ENCODE data around the gene TMPRSS12.
"Not testable (repeated sequence)": the region's sequence is repeated elsewhere in the genome, so short reads cannot be mapped to it uniquely, and the experiment has no call there.

TMPRSS12 gene, protein sequence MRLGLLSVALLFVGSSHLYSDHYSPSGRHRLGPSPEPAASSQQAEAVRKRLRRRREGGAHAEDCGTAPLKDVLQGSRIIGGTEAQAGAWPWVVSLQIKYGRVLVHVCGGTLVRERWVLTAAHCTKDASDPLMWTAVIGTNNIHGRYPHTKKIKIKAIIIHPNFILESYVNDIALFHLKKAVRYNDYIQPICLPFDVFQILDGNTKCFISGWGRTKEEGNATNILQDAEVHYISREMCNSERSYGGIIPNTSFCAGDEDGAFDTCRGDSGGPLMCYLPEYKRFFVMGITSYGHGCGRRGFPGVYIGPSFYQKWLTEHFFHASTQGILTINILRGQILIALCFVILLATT

DNA sequence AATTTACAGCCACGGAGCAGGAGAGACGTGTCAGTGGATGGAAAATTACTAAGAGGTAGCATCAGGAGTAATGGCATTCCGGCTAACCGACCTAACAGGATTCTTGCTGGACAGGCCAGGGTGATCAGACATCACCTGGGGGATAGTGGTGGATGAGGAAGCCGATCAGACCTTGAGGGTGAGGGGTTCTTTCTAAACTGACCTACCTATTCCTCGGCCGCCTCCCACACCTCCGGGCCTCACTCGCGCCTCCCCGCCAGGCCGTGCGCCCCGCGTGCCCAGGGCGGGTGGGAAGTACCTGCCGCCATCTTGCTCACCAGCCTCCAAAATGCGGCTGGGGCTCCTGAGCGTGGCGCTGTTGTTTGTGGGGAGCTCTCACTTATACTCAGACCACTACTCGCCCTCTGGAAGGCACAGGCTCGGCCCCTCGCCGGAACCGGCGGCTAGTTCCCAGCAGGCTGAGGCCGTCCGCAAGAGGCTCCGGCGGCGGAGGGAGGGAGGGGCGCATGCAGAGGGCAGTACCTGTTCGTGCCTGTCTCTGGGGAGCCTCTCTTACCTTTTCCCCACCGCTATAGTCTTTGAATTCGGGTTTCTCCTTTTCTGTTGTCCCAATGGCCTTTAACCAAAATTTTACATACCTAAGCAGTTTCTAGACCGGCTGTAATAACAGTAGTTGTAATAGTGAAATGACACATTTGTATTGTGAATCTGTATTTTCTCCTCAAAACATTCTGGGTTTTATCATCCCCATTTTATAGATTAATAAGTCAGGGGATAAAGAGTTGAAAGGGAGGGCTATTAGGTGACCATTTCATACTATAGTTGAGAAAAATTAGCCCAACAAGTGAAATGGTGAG lies at the start of gene TMPRSS12:
Gene TMPRSS12 (plus strand): TSS at position 290 of the 857 bp plus-strand sequence. CDS start 39 bp downstream, at position 329.
- DNase-seq (ENCODE audit: low read depth in 2 of 3, low spot score in 1 of 3) = no peak

DNA sequence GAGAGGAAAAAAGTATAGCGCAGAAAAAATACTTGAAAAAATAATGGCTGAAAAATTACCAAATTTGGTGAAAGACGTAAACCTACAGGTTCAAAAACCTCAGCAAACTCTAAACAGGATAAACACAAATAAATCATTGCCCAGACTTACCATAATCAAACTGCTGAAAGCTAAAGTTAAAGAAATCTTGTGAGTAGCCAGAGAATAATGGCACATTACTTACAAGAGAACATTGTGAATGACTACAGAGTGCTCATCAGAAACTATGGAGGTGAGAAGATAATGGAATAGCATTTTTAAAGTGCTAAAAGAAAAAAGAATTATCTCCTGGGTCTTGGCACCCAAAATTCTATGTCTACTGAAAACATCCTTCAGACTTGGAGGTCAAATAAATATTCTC lies 42.8 kb upstream of the TMPRSS12 start:
- DNase-seq (ENCODE audit: low read depth in 2 of 3, low spot score in 1 of 3) = no peak

DNA sequence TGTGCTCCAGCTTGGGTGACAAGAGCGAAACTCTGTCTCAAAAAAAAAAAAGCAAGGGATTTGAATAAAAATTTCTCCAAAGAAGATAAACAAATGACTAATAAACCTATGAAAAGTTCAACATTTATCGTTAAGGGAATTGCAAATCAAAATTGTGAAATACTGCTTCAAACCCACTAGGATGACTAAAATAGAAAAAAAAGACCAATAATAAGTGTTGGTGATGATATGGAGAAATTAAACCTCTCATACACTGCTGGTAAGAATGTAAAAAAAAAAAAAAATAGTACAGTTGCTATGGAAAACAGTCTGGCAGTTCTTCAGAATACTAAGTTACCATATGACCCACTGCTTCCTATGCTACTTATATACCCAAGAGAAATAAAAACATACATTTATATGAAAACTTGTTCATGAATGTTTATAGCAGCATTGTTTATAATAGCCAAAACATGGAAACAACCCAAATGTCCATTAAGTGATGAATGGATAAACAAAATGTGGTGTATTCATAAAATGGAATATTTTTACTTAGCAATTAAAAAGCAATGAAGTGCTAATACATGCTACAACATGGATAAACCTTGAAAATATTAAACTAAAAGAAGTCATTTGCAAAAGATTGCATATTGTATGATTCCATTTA lies 39.4 kb upstream of the TMPRSS12 start:
- DNase-seq (ENCODE audit: low read depth in 2 of 3, low spot score in 1 of 3) = no peak

DNA sequence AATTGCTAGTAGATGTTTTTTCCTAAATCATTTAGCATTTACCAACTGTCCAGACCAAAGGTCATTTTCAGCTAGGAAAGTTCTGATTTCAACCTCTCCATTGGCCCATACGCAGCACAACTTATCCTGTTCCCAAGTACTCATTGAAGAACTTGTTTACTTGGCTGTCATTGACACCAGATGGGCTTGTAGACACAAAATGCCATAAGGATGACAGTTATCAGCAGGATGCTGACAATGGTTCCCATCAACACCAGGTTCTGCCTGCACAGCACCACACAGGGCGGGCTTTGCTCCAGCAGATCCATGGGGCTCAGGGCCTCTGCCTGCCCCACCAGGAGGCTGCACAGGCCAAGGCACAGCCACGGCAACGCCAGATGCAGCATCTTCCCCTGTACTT lies 36.5 kb upstream of the TMPRSS12 start:
- no peak for DNase-seq (ENCODE audit: low read depth in 2 of 3, low spot score in 1 of 3)

DNA sequence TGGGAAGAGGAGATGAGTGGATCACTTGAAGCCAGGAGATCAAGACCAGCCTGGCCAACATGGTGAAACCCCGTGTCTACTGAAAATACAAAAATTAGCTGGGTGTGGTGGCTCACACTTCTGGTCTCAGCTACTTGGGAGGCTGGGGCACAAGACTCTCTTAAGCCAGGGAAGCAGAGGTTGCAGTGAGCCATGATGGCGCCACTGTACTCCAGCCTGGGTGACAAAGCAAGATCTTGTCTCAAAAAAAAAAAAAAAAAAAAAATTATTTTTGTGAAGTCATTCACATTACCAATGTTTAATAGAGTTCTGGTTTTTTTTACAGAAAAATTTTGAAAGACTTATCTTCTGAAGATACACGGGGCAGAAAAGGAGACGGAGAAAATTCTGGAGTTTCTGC lies 33.6 kb upstream of the TMPRSS12 start:
- not testable (repeated sequence) for DNase-seq (ENCODE audit: low read depth in 2 of 3, low spot score in 1 of 3)

DNA sequence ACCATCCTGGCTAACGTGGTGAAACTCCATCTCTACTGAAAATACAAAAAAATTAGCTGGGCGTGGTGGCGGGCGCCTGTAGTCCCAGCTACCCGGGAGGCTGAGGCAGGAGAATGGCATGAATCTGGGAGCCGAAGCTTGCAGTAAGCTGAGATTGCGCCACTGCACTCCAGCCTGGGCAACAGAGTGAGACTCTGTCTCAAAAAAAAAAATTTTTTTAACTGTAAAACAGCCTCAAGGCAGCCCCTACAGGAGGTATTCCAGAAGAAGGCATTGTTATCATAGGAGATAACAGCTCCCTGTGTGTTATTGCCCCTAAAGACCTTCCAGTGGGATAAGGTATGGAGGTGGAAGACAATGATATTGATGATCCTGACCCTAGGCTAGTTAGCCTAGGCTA lies 27.8 kb upstream of the TMPRSS12 start:
- DNase-seq (ENCODE audit: low read depth in 2 of 3, low spot score in 1 of 3) = not testable (repeated sequence)

DNA sequence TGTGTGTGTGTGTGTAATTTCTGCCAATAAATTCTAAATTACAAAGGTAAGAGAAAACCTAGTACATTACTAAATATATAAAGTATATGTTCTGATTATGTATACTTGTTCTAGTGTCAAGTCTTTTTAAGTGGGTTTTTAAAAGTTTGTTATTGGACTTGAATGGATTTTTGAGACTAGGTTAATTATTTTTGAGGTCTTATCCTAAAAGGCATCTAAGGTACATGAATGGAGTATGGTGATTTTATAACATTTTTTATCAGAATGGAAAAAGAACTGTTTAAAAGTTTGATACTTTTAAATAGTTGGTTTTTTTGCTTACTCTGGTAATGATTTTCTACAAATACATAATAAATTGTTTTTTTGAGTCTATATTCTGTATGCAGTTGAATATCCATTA lies 22.5 kb upstream of the TMPRSS12 start:
- DNase-seq (ENCODE audit: low read depth in 2 of 3, low spot score in 1 of 3) = no peak

DNA sequence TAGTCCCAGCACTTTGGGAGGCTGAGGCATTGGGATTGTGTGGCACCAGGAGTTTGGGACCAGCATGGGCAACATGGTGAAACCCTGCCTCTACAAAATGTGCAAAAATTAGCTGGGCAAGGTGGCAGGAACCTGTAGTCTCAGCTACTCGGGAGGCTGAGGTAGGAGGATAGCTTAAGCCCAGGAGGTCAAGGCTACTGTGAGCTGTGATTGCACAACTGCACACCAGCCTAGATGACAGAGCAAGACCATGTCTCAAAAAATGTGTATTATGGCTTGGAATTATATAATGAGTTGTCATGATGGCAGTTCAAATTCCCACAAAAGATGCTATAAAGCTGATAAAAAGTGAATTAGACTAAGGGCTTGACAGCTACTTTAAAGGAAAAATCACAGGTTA lies 20.6 kb upstream of the TMPRSS12 start:
- DNase-seq (ENCODE audit: low read depth in 2 of 3, low spot score in 1 of 3) = no peak

DNA sequence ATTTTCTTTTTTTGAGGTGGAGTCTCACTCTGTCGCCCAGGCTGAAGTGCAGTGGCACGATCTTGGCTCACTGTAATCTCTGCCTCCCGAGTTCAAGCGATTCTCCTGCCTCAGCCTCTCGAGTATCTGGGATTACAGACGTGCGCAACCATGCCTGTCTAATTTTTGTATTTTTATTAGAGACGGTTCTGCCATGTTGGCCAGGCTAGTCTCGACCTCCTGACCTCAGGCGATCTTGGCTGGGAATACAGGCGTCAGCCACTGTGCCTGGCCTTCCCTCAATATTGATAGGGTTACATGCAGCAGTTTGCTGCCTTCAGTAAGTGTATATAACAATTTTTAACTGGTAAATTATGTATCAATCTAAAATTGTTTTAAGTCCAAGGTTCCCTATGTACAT lies 19.0 kb upstream of the TMPRSS12 start:
- DNase-seq (ENCODE audit: low read depth in 2 of 3, low spot score in 1 of 3) = not testable (repeated sequence)

DNA sequence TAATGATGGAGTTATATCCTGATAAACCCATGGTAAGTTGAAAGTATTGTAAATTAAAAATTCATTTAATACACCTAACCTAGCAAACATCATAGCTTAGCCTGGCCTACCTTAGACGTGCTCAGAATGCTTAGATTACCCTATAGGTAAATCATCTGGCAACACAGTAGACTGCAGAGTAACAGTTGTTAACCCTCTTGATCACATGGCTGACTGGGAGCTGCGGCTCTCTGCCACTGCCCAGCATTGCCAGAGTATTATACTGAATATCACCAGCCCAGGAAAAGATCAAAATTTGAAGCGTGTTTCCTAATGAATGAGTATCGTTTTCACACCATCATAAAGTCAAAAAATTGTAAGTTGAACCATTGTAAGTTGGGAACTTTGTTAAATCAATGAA lies 17.8 kb upstream of the TMPRSS12 start:
- no peak for DNase-seq (ENCODE audit: low read depth in 2 of 3, low spot score in 1 of 3)

DNA sequence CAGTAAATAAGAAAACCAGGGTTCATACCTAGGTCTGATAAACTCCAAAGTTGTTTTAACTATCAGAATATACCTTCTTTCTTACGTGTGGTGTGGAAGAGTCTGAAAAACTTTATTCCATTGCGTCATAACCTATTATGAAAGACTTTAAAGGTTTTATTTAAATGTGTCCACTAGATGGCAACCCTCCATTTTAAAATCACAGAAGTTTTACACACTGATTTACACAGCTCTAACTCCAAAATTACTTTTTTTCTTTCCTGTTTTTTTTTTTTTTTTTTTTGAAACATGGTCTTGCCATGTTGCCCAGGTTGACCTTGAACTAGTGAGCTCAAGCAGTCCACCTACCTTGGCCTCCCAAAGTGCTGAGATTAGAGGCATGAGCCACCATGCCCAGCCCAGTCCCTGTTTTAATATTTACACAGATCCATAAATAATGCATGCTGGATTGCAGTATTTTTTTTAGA lies 17.3 kb upstream of the TMPRSS12 start:
- DNase-seq (ENCODE audit: low read depth in 2 of 3, low spot score in 1 of 3) = no peak

DNA sequence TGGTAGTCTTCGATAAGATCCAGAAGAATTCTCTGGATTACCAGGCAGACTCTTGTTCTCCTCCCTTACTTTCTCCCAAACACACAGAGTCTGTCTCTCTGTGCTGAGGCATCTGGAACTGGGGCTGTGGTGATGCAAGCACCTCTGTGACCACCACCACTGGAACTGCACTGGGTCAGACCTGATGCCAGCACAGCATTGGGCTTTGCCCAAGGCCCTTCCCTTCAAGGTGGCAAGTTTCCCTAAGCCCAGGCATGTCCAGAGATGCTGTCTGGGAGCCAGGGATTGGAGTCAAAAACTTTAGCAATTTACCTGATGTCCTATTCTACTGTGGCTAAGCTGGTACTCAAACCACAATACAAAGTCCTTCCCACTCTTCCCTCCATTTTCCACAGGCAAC lies 14.6 kb upstream of the TMPRSS12 start:
- no peak for DNase-seq (ENCODE audit: low read depth in 2 of 3, low spot score in 1 of 3)

DNA sequence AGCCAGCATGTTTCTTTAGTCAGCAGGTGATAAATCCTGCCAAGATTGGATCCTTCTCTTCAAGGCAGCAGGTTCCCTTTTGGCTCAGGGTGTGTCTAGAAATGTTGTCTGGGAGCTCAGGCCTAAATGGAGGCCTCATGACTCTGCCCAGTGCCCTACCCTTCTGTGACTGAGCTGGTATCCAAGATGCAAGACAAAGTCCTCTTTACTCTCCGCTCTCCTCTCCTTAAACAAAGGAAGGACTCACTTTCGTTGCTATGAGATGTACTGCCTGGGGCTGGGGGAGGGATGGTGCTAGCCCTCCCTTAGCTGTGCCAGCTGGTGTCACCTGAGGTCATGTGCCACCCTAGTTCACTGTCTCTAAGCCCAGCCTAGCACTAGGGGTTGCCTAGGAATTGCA lies 13.8 kb upstream of the TMPRSS12 start:
- DNase-seq (ENCODE audit: low read depth in 2 of 3, low spot score in 1 of 3) = no peak

DNA sequence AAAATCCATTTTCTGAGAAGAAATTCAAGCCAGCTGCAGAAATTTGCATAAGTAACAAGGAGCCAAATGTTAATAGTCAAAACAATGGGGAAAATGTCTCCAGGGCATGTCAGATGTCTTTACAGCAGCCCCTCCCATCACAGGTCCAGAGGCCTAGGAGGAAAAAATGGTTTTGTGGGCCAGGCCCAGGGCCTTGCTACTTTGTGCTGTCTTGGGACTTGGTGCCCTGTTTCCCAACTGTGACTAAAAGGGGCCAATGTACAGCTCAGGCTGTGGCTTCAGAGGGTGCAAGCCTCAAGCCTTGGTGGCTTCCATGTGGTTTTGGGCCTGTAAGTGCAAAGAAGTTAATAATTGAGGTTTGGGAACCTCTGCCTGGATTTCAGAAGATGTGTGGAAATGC lies 8.9 kb upstream of the TMPRSS12 start:
- not testable (repeated sequence) for DNase-seq (ENCODE audit: low read depth in 2 of 3, low spot score in 1 of 3)

DNA sequence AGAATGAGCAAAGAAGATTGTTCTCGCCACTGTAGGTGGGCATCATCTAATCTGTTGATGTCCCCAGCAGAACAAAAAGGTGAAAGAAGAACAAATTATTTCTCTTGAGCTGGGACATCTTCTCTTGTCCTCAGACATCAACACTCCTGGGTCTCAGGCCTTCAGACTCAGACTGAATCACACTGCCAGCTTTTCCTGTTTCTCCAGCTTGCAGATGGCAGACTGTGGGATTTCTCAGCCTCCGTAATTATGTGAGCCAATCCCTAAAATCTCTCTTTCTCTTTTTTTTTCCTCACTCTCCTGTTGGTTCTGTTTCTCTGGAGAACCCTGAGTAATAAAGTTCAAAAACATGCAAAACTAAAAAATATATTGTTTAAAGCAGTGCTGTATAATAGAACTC lies 3.7 kb upstream of the TMPRSS12 start:
- no peak for DNase-seq (ENCODE audit: low read depth in 2 of 3, low spot score in 1 of 3)

DNA sequence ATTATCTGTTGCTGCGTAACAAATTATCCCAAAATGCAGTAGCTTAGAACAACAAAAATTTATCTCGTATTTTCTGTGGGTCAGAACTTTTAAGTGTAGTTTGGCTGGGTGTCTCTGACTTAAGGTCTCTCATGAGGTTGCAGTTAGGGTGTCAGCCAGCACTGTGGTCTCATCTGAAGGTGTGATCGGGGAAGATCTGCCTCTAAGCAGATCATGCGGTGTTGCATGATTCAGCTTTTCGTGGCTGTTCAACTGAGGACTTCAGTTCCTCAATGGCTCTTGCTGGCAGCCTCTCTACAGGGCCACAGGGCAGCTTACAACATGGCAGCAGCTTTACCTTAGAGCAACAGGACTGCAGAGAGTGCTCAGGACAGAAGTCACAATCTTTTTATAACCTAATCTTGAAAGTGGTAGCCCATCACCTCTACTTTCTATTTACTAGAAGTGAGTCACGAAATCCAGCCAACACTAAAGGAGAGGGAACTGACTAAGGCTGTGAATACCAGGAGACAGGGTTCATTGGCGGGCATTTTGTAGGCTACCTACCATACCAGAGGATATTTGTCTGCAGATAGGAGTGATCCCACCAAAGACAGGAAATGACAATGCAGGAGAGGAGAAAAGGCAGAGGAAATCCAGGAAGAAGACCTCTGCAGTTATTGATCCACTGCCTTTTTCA lies 1.8 kb upstream of the TMPRSS12 start:
- DNase-seq (ENCODE audit: low read depth in 2 of 3, low spot score in 1 of 3) = no peak

DNA sequence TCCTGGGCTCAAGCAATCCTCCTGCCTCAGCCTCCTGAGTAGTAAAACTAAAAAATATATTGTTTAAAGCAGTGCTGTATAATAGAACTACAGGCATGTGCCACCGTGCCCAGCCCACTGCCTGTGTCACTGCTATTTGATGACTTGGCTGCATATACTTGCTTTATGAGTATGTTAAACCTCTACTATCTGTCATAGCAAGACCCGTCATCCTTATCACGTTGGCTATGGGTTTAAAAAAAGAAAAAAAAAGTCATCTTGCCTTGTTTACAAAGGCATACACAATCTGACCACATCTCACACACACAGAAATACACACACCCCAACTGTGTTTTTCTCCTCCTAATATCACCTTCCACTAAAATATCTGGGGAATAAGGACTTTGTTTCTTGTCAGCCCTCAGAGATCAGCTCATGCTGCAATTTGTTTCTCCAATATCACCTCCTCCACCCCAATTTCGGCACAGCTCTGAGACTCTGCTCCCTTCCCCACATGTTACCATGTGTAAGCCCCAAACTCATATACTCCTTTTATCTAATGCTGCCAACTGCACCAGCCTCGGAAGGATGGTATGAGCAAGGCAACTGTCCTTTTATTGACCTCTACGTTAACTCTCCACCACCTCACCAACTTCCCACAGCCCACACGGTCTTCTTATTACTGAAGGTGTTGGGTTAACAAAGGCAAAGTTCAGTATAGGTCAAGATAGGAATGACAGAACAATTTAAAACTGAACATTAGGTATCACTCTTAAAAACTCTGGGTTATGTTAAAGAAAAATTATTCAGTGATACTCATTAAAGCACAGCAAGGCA lies 802 bp upstream of the TMPRSS12 start:
- no peak for DNase-seq (ENCODE audit: low read depth in 2 of 3, low spot score in 1 of 3)

DNA sequence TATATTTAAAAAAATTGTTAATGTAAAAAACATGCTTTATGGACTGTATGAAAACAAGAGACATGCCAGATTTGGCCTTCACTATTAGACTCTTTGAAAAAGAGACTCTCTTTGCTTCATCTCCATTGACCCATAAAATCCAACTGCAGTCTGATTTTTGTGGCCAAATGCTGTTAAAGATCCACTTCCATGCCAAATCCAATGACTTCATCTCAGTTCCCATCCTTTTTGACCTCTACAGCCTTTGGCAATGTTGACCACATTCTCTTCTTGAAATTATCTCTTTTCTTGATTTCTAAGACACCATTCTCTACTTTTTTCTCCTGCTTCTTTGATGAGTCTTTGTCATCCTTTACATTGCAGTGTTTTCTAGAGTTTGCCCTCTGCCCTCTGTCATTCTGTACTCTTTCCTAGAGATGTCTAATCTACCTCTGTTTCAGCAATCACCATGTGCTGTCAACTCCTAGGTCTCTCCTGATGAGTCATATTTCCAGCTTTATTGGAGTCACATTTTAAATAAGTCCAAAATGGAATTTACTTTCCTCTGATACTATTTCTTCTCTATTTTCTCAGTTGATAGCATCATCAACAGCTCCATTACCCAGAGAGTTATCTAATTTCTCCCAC lies 2.4 kb downstream of the TMPRSS12 start:
- DNase-seq (ENCODE audit: low read depth in 2 of 3, low spot score in 1 of 3) = no peak

DNA sequence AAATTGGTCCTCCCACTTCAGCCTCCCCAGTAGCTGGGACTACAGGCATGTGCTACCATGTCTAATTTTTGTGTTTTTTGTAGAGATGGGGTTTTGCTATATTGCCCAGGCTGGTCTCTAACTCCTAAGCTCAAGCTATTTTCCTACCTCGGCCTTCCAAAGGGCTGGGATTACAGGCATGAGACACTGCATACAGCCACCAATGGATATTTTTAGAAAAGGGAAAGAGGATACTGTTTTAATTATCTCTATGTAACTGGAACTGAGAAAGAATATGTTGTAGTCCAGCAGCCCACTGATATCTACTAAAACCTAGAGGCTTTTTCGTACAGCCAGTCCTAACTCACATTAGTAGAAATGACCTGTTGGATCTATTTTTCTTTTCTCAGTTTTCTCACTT lies 6.2 kb downstream of the TMPRSS12 start:
- DNase-seq (ENCODE audit: low read depth in 2 of 3, low spot score in 1 of 3) = no peak

DNA sequence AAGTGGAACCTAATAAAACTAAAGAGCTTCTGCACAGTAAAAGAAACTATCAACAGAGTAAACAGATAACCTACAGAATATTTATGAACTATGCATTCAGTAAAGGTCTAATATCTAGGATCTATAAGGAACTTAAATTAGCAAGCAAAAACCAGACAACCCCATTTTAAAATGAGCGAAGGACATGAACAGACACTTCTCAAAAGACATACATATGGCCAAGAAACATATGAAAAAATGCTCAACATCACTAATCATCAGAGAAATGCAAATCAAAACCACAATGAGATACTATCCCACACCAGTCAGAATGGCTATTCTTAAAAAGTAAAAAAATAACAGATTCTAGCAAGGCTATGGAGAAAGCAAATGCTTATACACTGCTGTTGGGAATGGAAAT lies 12.5 kb downstream of the TMPRSS12 start:
- not testable (repeated sequence) for DNase-seq (ENCODE audit: low read depth in 2 of 3, low spot score in 1 of 3)

All from stimulated activated CD4-positive, alpha-beta T cell treated with anti-CD3 and anti-CD28 coated beads, Interleukin-12 subunit alpha, Interleukin-12 subunit beta, amount 100 ng/mL, for 48 hours (primary cell).